MCF 10A (cell line): ENCODE measurements around the gene GSAP. TPM values are rescaled to one million over a fixed set of nuclear protein-coding genes. Genes with fewer than 3 reads are reported as not detected.

Source experiments
- BruUV-seq: library from RNA; stranded (reverse); fragments of 400-500 nt; replicated peaks from 2 replicates; lab custom pipeline; 2021; lab: Mats Ljungman, UMichigan
- CTCF ChIA-PET: fragments of 300-600 bp; sonication (Branson Sonifier 250); formaldehyde crosslinking; extraction: SDS; loops from one replicate; lab custom pipeline; 2021; ENCODE audit warnings: antibody characterized with exemption, inconsistent platforms; lab: Yijun Ruan, JAX
- POLR2A ChIA-PET: fragments of 300-600, 350-650 bp; sonication (Branson Sonifier 250); formaldehyde crosslinking; extraction: SDS; loops from one replicate; lab custom pipeline; 2020; ENCODE audit warnings: antibody characterized with exemption, inconsistent platforms; lab: Yijun Ruan, JAX
- DNase-seq: peaks from one replicate; pipeline ENCODE4 v3.0.0-alpha.2; 2018; ENCODE audit not compliant: unreplicated experiment
- H3K27ac Mint-ChIP-seq: one replicate; pipeline ENCODE4 v1.8.0; 2022; ENCODE audit warnings: mild to moderate bottlenecking, low read depth, mixed read lengths; ENCODE audit not compliant: unreplicated experiment
- H3K27me3 Mint-ChIP-seq: one replicate; pipeline ENCODE4 v1.8.0; 2022; ENCODE audit warnings: mixed read lengths; ENCODE audit not compliant: insufficient read depth, unreplicated experiment
- H3K36me3 Mint-ChIP-seq: one replicate; pipeline ENCODE4 v1.8.0; 2022; ENCODE audit warnings: mild to moderate bottlenecking, moderate library complexity, mixed read lengths; ENCODE audit not compliant: insufficient read depth, unreplicated experiment
- H3K4me1 Mint-ChIP-seq: one replicate; pipeline ENCODE4 v1.8.0; 2022; ENCODE audit warnings: mixed read lengths; ENCODE audit not compliant: insufficient read depth, unreplicated experiment
- H3K4me3 Mint-ChIP-seq: one replicate; pipeline ENCODE4 v1.8.0; 2022; ENCODE audit warnings: mild to moderate bottlenecking, moderate library complexity, mixed read lengths; ENCODE audit not compliant: unreplicated experiment
- H3K9me3 Mint-ChIP-seq: one replicate; pipeline ENCODE4 v1.8.0; 2022; ENCODE audit warnings: mixed read lengths; ENCODE audit not compliant: unreplicated experiment
- intact Hi-C: fragments of 100-400 bp; cut with micrococcal nuclease; formaldehyde crosslinking; loops from 2 replicates; pipeline ENCODE4 v1.14.1; 2022
- total RNA-seq: library from RNA; stranded (reverse); gene quantifications from 2 replicates; pipeline ENCODE4 v1.2.3, GENCODE V29; 2022
- TF ChIP-seq, protein P1 (sequence below): fragments of 200-600 bp; IDR thresholded peaks from one replicate; pipeline ENCODE4 v1.8.0; 2022; ENCODE audit warnings: antibody characterized with exemption, mild to moderate bottlenecking; ENCODE audit not compliant: unreplicated experiment

The GSAP gene
- total RNA-seq, 1 experiment from 2014 or later: 13.7 TPM

GRCh38 chr7:77321300-77321699 is 94.8 kb downstream of the GSAP start:
- H3K27me3 Mint-ChIP-seq: no peaks in the 10 kb centered on the region
- BruUV-seq: no TSS peak
- H3K27ac Mint-ChIP-seq: no peak overlapping the region
- ChIA-PET POLR2A (interaction anchor here (1.2 kb wide), 1 partner anchor 199 kb away, joined by 3 read pairs; the partner anchor contains the start of gene CCDC146), CTCF (interaction anchor here (1.1 to 2.5 kb wide), 3 partner anchors 11 to 75 kb away, joined by 3 to 21 read pairs (median 4); no protein-coding TSS in a partner anchor)
- TF ChIP-seq, protein P1, sequence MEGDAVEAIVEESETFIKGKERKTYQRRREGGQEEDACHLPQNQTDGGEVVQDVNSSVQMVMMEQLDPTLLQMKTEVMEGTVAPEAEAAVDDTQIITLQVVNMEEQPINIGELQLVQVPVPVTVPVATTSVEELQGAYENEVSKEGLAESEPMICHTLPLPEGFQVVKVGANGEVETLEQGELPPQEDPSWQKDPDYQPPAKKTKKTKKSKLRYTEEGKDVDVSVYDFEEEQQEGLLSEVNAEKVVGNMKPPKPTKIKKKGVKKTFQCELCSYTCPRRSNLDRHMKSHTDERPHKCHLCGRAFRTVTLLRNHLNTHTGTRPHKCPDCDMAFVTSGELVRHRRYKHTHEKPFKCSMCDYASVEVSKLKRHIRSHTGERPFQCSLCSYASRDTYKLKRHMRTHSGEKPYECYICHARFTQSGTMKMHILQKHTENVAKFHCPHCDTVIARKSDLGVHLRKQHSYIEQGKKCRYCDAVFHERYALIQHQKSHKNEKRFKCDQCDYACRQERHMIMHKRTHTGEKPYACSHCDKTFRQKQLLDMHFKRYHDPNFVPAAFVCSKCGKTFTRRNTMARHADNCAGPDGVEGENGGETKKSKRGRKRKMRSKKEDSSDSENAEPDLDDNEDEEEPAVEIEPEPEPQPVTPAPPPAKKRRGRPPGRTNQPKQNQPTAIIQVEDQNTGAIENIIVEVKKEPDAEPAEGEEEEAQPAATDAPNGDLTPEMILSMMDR: no peak
- no peak for DNase-seq
- peaks cover 5% of the 10 kb centered on the region for H3K36me3 Mint-ChIP-seq
- H3K4me1 Mint-ChIP-seq: peaks cover 10% of the 10 kb centered on the region
- no peaks in the 10 kb centered on the region for H3K9me3 Mint-ChIP-seq
- H3K4me3 Mint-ChIP-seq: no peak overlapping the region
- intact Hi-C loops: no loop called here

- intact Hi-C loops: no loop called here
- no peaks in the 10 kb centered on the region for H3K9me3 Mint-ChIP-seq
- peaks cover 5% of the 10 kb centered on the region for H3K36me3 Mint-ChIP-seq
- no peak overlapping the region for H3K4me3 Mint-ChIP-seq
- TF ChIP-seq, protein P1: no peak
- no peaks in the 10 kb centered on the region for H3K27me3 Mint-ChIP-seq
- ChIA-PET CTCF (interaction anchor here (1.0 to 2.5 kb wide), 4 partner anchors 8 to 74 kb away, joined by 3 to 21 read pairs (median 4); no protein-coding TSS in a partner anchor), POLR2A (no interaction called here)
- BruUV-seq: no TSS peak
- no peak for DNase-seq
- H3K27ac Mint-ChIP-seq: no peak overlapping the region
- H3K4me1 Mint-ChIP-seq: peaks cover 6% of the 10 kb centered on the region
These were observed 95.4 kb downstream of the GSAP start for GRCh38 chr7:77320714-77321113.

- POLR2A ChIA-PET: no interaction called here
- intact Hi-C loops: no loop called here
- H3K4me3 Mint-ChIP-seq: no peak overlapping the region
- H3K9me3 Mint-ChIP-seq: no peaks in the 10 kb centered on the region
- H3K27ac Mint-ChIP-seq: no peak overlapping the region
- H3K27me3 Mint-ChIP-seq: no peaks in the 10 kb centered on the region
- no TSS peak for BruUV-seq
- CTCF ChIA-PET: interaction anchor here (0.6 to 2.5 kb wide), 4 partner anchors 9 to 73 kb away, joined by 3 to 21 read pairs (median 4); no protein-coding TSS in a partner anchor
- no peak for DNase-seq
- peaks cover 5% of the 10 kb centered on the region for H3K36me3 Mint-ChIP-seq
- TF ChIP-seq, protein P1: no peak
- H3K4me1 Mint-ChIP-seq: peaks cover 5% of the 10 kb centered on the region
These were observed 96.0 kb downstream of the GSAP start for GRCh38 chr7:77320137-77320536.

GRCh38 chr7:77318019-77318418 is 98.1 kb downstream of the GSAP start:
- Mint-ChIP-seq H3K4me1 (peaks cover 5% of the 10 kb centered on the region), H3K27me3 (no peaks in the 10 kb centered on the region), H3K27ac (no peak overlapping the region), H3K36me3 (peaks cover 5% of the 10 kb centered on the region), H3K9me3 (no peaks in the 10 kb centered on the region), H3K4me3 (no peak overlapping the region)
- CTCF ChIA-PET: interaction anchor here (0.6 to 0.9 kb wide), 3 partner anchors 17 to 372 kb away, joined by 3 read pairs; no protein-coding TSS in a partner anchor
- intact Hi-C loops: no loop called here
- TF ChIP-seq, protein P1: no peak
- POLR2A ChIA-PET: no interaction called here
- no TSS peak for BruUV-seq
- DNase-seq: no peak
